HepG2 (cell line): ENCODE data around the gene INO80B. TPM values are rescaled to one million over a fixed set of nuclear protein-coding genes. Genes with fewer than 3 reads are reported as not detected.
A peak's percentile ranks its signal among the peaks of the same experiment; 100 is the strongest.

Experiments
- CEBPB ChIP-seq: IDR thresholded peaks from 2 replicates; pipeline ENCODE4 v1.6.1; 2011; ENCODE audit warnings: low read depth, low read length, improper control_type of control experiment, borderline replicate concordance
- EZH2 ChIP-seq: conservative IDR thresholded peaks from 2 replicates; pipeline ENCODE4 v1.6.1; 2012; ENCODE audit warnings: mild to moderate bottlenecking, low read depth, low read length, moderate library complexity
- GMEB1 ChIP-seq: sonication (generic); formaldehyde crosslinking; IDR thresholded peaks from 2 replicates; pipeline ENCODE4 v1.5.1; 2020; ENCODE audit warnings: missing genetic modification reagents, mild to moderate bottlenecking, borderline replicate concordance
- HOMEZ ChIP-seq: IDR thresholded peaks from 2 replicates; pipeline ENCODE4 v1.6.1; 2016; ENCODE audit warnings: low read depth
- KAT7 ChIP-seq: IDR thresholded peaks from 2 replicates; pipeline ENCODE4 v1.6.1; 2018; ENCODE audit warnings: borderline replicate concordance, missing compliant biosample characterization
- ZMYM4 ChIP-seq: sonication (generic); formaldehyde crosslinking; IDR thresholded peaks from 2 replicates; pipeline ENCODE4 v1.8.1; 2023; ENCODE audit warnings: mild to moderate bottlenecking, missing genetic modification reagents
- ZNF281 ChIP-seq: sonication (generic); formaldehyde crosslinking; IDR thresholded peaks from 2 replicates; pipeline ENCODE4 v1.4.0; 2020; ENCODE audit warnings: missing genetic modification reagents, borderline replicate concordance
- ZNF574 ChIP-seq: sonication (generic); formaldehyde crosslinking; IDR thresholded peaks from 2 replicates; pipeline ENCODE4 v1.4.0; 2020; ENCODE audit warnings: missing genetic modification reagents
- ZNF646 ChIP-seq: sonication (generic); formaldehyde crosslinking; IDR thresholded peaks from 2 replicates; pipeline ENCODE4 v1.9.0; 2021; ENCODE audit warnings: mild to moderate bottlenecking, missing genetic modification reagents
- ZNF790 ChIP-seq: sonication (generic); formaldehyde crosslinking; IDR thresholded peaks from 2 replicates; pipeline ENCODE4 v1.8.0; 2022; ENCODE audit warnings: missing genetic modification reagents, mild to moderate bottlenecking, borderline replicate concordance
- ZSCAN30 ChIP-seq: sonication (generic); formaldehyde crosslinking; IDR thresholded peaks from 2 replicates; pipeline ENCODE4 v1.5.0; 2020; ENCODE audit warnings: mild to moderate bottlenecking, missing genetic modification reagents
- polyA plus RNA-seq, 8 experiments: library from polyadenylated mRNA; depleted of rRNA in 3 of 8; stranded (reverse) in 7 of 8; unstranded in 1 of 8; fragments of >200 nt; fragmentation: Illumina TruSeq in 4 of 8; extraction: Trizol in 4 of 8; gene quantifications; 2 replicates each; pipeline versions ENCODE4 v1.2.1 to v1.2.3, GENCODE V29; 2011 to 2016; ENCODE audit warnings: low read depth in 4 of 8, missing spikeins in 1 of 8, mixed read lengths in 1 of 8; ENCODE audit not compliant: insufficient read depth in 1 of 8
- total RNA-seq, 5 experiments: library from RNA; depleted of rRNA; stranded (reverse); fragments of >200 nt; fragmentation: Illumina TruSeq; extraction: Trizol; gene quantifications; 2 replicates each; pipeline ENCODE4 v1.2.3, GENCODE V29; 2016; ENCODE audit warnings: low read depth in 1 of 5

INO80B gene
- total and polyA plus RNA-seq, 2 of the 13 experiments (the other 11 are each of a cell fraction or from before 2014, with no cell fraction given): 6.2 to 14.5 TPM

GRCh38 chr2:74481961-74482800 is 27.3 kb downstream of the INO80B start (continued):
- TF ChIP-seq ZNF574 (CRISPR knock-in tag) (peak; percentile 20; the same call in 1 of the 2 replicates), CEBPB (no peak), ZNF646 (CRISPR knock-in tag) (no peak), ZNF281 (CRISPR knock-in tag) (no peak), HOMEZ (CRISPR knock-in tag) (no peak; the same call in 1 of the 2 replicates), ZNF790 (CRISPR knock-in tag) (0 out of 2 replicates have a peak, but pooled peaks have one; percentile 30), EZH2 (no peak), ZMYM4 (CRISPR knock-in tag) (no peak), ZSCAN30 (CRISPR knock-in tag) (no peak), GMEB1 (CRISPR knock-in tag) (no peak; the same call in 1 of the 2 replicates), KAT7 (CRISPR knock-in tag) (no peak; the same call in none of the 2 replicates)
